Brain microvascular endothelial cell (primary cell): Measurements from ENCODE around the gene CLCA1.

ENCODE experiments used
- DNase-seq: peaks from one replicate; pipeline ENCODE4 v3.0.0-alpha.2; 2020
- H3K27ac ChIP-seq: fragments of 250-450 bp; sonication (Bioruptor Pico); 2 replicates; pipeline ENCODE4 v1.5.1; 2020; ENCODE audit warnings: mild to moderate bottlenecking, moderate library complexity
- H3K27me3 ChIP-seq: fragments of 250-450 bp; sonication (Bioruptor Pico); replicated peaks from 2 replicates; pipeline ENCODE4 v1.5.1; 2020; ENCODE audit warnings: mild to moderate bottlenecking
- H3K36me3 ChIP-seq: fragments of 250-450 bp; sonication (Bioruptor Pico); replicated peaks from 2 replicates; pipeline ENCODE4 v1.5.1; 2020; ENCODE audit warnings: mild to moderate bottlenecking
- H3K4me3 ChIP-seq: 2 replicates; pipeline ENCODE4 v1.5.1; 2011; ENCODE audit warnings: low read depth, mild to moderate bottlenecking, control low read depth, low read length, moderate library complexity
- CTCF ChIP-seq: IDR thresholded peaks from 2 replicates; pipeline ENCODE4 v1.5.1; 2011; ENCODE audit warnings: low read depth, mild to moderate bottlenecking, moderate library complexity, low read length, control low read depth, inconsistent platforms; ENCODE audit errors: missing control alignments
- in situ Hi-C: cut with HindIII; loops from 2 replicates; pipeline ENCODE4 v1.10.0; 2017; ENCODE audit warnings: low sequenced_read_pairs, low pct_ligation_motif_present

CLCA1 gene

DNA sequence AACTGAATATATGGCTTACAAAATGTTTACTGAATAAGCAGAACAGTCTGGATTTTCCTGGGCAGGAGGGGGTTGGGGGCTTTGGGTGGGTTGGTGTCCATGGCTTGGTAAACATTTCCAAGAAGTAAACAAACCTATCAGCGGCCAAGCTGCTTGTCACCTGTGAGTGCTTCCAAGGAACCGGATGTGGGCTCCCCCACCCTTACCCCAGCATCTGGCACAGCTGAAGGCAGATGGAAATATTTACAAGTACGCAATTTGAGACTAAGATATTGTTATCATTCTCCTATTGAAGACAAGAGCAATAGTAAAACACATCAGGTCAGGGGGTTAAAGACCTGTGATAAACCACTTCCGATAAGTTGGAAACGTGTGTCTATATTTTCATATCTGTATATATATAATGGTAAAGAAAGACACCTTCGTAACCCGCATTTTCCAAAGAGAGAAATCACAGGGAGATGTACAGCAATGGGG, at the start of gene CLCA1:
Gene CLCA1, plus strand, starts transcription at position 427 of the 477 bp plus-strand sequence. Its CDS starts 45 bp downstream, at position 472.
- Histone ChIP-seq H3K27ac (no peak within 1 kb of the TSS), H3K36me3 (no peaks in the 10 kb centered on the region), H3K27me3 (no peaks in the 10 kb centered on the region), H3K4me3 (no peak within 1 kb of the TSS)
- no peak for DNase-seq
- in situ Hi-C loops, result no loop called here
- TF ChIP-seq CTCF, result no peak

GRCh38 chr1:86419277-86419903, 49.3 kb upstream of the CLCA1 start:
- TF ChIP-seq CTCF, result peak; percentile 80
- in situ Hi-C loops, result no loop called here
- H3K27me3 ChIP-seq, result no peaks in the 10 kb centered on the region
- no peak overlapping the region for H3K4me3 ChIP-seq
- H3K36me3 ChIP-seq, result no peaks in the 10 kb centered on the region
- DNase-seq, result peak; percentile 23
- H3K27ac ChIP-seq, result no peak overlapping the region

- Histone ChIP-seq H3K27me3 (no peaks in the 10 kb centered on the region), H3K4me3 (no peak overlapping the region), H3K27ac (no peak overlapping the region), H3K36me3 (no peaks in the 10 kb centered on the region)
- no peak for TF ChIP-seq CTCF
- in situ Hi-C loops, result no loop called here
- DNase-seq, result no peak
These were observed 47.0 kb upstream of the CLCA1 start for GRCh38 chr1:86421601-86422280.

DNA sequence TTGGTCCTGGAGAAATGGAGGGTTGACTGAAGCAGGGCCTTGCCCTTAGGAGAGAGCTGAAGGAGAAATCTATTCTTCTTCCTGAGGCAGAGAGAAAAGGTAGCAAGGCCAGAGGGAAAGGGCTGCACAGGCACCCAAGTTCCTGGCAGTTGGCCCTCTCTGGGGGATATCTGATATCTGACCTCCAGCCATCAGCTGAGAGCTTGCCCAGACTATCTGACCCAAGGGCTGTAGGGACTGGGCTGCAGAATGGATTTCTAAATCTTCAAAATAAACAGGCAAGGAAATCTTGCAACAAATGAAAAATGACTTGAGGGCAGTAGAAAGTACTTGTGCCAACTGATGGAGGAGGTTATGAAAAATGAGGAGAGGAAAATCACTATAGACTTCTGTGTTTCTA, 45.3 kb upstream of the CLCA1 start:
- Histone ChIP-seq H3K27ac (no peak overlapping the region), H3K27me3 (no peaks in the 10 kb centered on the region), H3K4me3 (no peak overlapping the region), H3K36me3 (no peaks in the 10 kb centered on the region)
- in situ Hi-C loops, result no loop called here
- no peak for DNase-seq
- no peak for TF ChIP-seq CTCF

- H3K27ac ChIP-seq, result no peak within 1 kb of the TSS
- no peak within 1 kb of the TSS for H3K4me3 ChIP-seq
- H3K36me3 ChIP-seq, result no peaks in the 10 kb centered on the region
- H3K27me3 ChIP-seq, result no peaks in the 10 kb centered on the region
- no peak for DNase-seq
- in situ Hi-C loops, result no loop called here
- TF ChIP-seq CTCF, result no peak
These were observed 44.9 kb upstream of the CLCA1 start, which contains the start of gene CLCA2 for GRCh38 chr1:86423873-86424272. Gene CLCA2, plus strand, starts transcription at chr1:86424171. Its CDS starts 77 bp downstream, at chr1:86424248.
